Suprapubic skin (tissue), 4 donors: ENCODE data around the gene ZNF584.

Source experiments
- POLR2A ChIP-seq, 2 donors: fragments of 450-650 bp; IDR thresholded peaks; one replicate each; pipeline ENCODE4 v1.6.1; 2017; ENCODE audit warnings: antibody characterized with exemption in 2 of 2, mild to moderate bottlenecking in 2 of 2, moderate library complexity in 2 of 2
- POLR2AphosphoS5 ChIP-seq, 3 donors: sonication (generic); formaldehyde crosslinking; IDR thresholded peaks; one replicate each; pipeline ENCODE4 v1.6.1; 2017; ENCODE audit warnings: antibody characterized with exemption in 3 of 3
- TF ChIP-seq, protein P1 (sequence below), 2 donors: fragments of 200-600 bp in 1 of 2; fragments of 450-650 bp in 1 of 2; sonication (generic) in 1 of 2; IDR thresholded peaks; one replicate each; pipeline ENCODE4 v1.5.1; 2016 to 2019; ENCODE audit warnings: antibody characterized with exemption in 2 of 2, mild to moderate bottlenecking in 1 of 2, moderate library complexity in 1 of 2

GRCh38 chr19:58400316-58400915, 8.0 kb upstream of the ZNF584 start:
- TF ChIP-seq POLR2A (IDR thresholded peaks at IDR 0.05) (no peak), POLR2AphosphoS5 (IDR thresholded peaks at IDR 0.05) (no peak)
- TF ChIP-seq, protein P1, sequence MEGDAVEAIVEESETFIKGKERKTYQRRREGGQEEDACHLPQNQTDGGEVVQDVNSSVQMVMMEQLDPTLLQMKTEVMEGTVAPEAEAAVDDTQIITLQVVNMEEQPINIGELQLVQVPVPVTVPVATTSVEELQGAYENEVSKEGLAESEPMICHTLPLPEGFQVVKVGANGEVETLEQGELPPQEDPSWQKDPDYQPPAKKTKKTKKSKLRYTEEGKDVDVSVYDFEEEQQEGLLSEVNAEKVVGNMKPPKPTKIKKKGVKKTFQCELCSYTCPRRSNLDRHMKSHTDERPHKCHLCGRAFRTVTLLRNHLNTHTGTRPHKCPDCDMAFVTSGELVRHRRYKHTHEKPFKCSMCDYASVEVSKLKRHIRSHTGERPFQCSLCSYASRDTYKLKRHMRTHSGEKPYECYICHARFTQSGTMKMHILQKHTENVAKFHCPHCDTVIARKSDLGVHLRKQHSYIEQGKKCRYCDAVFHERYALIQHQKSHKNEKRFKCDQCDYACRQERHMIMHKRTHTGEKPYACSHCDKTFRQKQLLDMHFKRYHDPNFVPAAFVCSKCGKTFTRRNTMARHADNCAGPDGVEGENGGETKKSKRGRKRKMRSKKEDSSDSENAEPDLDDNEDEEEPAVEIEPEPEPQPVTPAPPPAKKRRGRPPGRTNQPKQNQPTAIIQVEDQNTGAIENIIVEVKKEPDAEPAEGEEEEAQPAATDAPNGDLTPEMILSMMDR (IDR thresholded peaks at IDR 0.05): no peak
